GM18907 (cell line): Measurements from ENCODE around the gene ZBTB8OS.
"Not testable (repeated sequence)": the region's sequence is repeated elsewhere in the genome, so short reads cannot be mapped to it uniquely, and the experiment has no call there.

Experiments
- ATAC-seq: cut with Tn5 transposase; IDR thresholded peaks from one replicate; pipeline ENCODE4 v1.9.1; 2021; ENCODE audit warnings: mild to moderate bottlenecking, moderate library complexity; ENCODE audit not compliant: unreplicated experiment

ZBTB8OS gene

DNA sequence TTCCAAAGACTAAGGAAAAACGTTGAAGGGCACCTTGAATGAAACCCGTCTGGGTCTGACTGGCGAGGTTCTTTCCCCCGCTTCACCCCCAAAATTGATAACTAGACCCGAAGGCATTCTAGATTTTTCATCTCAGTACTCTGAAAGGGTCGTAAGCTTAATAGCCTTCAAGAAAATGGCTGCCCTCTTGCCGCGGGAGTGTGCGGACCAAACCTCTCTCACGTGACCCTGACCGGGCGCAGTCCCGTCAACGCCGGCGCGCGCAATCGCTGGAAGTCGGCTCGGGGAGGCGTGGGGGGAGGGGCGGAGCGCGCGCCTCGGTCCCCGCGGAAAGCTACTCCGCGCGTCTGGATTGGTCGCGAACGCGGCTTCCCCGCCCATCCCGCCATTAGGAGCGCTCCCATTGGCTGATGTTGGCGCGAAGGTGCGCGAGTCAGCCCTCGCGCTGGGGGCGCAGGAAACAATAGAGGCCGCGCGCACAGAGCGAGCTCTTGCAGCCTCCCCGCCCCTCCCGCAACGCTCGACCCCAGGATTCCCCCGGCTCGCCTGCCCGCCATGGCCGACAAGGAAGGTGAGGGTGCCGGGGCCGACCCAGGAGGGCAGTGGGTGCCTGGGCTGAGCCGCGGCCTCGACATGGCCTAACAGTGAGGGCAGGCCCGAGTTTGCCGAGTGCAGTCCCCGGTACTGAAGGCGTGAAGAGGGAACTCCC lies 556 bp upstream of the ZBTB8OS start, which contains the start of gene RBBP4:
Gene RBBP4 (plus strand): TSS at position 457 of the 709 bp plus-strand sequence. CDS start 99 bp downstream, at position 556.
- peak; percentile 86 for ATAC-seq

DNA sequence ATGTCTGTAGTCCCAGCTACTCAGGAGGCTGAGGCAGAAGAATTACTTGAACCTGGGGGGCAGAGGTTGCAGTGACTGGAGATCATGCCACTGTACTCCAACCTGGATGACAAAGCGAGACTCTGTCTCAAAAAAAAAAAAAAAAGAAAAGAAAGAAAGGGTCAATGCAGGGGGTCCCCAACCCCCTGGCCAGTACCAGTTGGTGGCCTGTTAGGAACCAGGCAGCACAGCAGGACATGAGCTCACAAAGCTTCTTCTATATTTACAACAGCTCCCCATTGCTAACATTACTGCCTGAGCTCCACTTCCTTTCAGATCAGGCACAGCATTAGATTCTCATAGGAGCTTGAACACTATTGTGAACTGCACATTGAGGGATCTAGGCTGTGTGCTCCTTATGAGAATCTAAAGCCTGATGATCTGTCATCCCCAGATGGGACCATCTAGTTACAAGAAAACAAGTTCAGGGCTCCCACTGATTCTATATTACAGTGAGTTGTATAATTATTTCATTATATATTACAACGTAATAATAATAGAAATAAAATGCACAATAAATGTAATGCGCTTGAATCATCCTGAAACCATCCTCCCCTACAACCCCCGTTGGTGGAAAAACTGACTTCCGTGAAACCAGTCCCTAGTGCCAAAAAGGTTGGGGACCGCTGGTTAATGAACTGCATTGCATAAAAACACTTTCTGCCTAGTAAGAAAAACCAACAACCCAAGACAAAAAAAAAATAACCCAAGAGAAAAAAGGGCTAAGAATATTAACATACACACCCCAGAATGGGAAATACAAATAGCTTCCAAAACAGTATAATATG lies 2.8 kb downstream of the ZBTB8OS start:
- no peak for ATAC-seq

DNA sequence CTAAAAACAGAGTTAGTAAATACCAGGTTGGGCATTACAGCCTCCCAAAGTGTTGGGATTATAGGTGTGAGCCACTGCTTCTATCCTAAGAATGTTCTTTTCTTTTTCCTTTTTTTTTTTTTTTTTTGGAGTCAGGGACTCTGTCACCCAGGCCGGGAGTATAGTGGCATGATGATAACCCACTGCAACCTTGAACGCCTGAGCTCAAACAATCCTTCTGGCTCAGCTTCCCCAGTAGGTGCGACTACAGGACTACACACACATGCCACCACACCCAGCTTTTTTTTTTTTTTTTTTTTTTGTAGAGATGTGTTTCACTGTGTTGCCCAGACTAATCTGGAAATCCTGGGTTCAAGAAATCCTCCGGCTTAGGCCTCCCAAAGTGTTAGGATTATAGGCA lies 5.9 kb downstream of the ZBTB8OS start:
- ATAC-seq, result no peak

DNA sequence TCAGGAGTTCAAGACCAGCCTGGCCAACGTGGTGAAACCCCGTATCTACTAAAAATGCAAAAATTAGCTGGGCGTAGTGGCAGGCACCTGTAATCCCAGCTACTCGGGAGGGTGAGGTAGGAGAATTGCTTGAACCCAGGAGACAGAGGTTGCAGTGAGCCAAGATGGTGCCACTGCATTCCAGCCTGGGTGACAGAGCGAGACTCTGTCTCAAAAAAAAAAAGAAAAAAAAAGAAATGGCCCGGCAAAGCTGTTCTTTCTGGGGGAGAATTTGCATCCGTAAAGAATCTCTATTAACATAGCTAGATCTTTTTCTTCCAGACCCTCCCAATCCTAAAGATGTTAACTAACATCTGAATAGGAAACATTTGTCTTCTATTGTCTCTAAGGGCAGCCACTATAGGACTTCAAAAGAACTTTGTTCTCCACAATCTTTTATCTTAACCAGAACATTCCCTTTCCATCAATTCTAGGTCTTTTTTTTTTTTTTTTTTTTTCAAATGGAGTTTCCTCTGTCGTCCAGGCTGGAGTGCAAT lies 8.0 kb downstream of the ZBTB8OS start:
- not testable (repeated sequence) for ATAC-seq

DNA sequence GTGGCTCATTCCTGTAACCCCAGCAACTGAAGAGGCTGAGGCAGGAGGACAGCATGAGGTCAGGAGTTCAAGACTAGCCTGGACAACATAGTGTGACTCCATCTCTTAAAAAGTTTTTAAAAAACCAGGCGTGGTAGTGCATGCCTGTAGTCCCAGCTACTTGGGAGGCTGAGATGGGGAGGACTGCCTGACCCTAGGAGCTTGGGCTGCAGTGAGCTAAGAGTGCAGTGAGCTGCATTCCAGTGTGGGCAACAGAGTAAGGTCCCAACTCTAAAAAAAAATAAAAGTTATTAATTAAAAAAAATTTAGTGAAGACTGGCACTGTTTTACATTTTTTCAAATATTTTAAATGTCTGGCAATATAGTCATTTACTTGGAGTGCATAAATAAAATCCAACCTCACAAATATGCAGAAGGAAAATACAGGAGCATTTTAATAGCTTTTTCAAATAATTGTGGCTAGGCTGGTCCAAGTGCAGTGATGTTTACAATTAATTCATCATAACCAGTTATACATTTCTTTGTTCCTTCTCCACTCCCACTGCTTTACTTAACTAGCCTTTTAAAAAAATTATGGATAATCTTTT lies 10.8 kb downstream of the ZBTB8OS start:
- ATAC-seq, result no peak

DNA sequence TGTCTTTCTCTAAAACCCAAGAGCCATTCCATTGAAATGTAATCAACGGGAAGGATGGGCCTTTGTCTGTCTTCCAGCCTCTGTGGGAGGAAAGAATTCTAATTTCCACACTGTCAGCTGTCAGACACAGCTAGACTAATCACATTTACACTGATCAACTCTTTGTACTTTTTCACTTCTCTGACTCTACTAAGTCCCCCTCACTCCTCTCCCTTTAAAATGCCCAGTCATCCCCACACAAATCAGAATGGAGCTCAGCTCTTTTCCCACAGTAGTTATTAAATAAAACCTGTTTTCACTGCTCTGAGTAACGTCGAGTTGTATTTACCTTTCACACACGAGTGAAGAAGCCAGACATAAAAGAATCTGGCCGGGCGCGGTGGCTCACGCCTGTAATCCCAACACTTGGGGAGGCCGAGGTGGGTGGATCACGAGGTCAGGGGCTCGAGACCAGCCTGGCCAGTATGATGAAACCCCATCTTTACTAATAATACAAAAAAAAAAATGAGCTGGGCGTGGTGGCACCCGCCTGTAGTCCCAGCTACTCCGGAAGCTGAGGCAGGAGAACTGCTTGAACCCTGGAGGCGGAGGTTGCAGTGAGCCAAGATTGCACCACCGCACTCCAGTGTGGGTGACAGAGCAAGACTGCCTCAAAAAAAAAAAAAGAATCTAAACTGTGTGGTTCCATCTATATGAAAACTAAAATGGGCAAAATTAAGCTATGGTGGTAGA lies 13.3 kb downstream of the ZBTB8OS start:
- ATAC-seq, result no peak

DNA sequence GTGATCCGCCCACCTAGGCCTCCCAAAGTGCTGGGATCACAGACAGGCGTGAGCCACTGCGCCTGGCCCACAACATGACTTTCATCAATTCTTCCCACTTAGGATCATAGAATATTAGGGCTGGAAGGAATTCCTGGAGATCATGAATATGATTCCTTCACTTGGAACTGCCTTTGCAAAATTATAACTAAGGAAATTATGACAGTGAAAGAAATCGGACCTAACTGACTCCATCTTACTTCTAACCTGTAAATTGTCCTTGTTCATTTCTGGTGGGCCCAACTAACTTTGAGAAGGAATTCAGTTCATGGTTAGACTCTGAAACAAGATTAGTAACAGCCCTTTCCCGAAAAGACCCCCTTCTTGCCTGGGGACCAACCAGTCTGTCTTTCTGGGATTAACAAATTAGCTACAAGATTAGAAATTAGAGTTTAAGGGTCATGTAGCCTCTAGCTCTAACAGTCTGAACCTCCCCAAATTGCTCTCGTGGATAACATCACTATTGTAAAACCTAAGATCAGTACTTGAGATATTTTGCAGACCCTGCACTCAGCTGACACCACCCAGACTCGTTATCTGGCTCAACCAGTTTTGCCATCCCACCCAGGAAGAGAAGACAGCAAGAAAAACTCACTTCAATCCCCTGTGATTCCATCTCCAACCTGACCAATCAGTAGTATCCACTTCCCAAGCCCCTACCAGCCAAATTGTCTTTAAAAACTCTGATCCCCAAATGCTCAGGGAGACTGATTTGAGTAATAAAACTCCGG lies 14.7 kb downstream of the ZBTB8OS start:
- no peak for ATAC-seq

DNA sequence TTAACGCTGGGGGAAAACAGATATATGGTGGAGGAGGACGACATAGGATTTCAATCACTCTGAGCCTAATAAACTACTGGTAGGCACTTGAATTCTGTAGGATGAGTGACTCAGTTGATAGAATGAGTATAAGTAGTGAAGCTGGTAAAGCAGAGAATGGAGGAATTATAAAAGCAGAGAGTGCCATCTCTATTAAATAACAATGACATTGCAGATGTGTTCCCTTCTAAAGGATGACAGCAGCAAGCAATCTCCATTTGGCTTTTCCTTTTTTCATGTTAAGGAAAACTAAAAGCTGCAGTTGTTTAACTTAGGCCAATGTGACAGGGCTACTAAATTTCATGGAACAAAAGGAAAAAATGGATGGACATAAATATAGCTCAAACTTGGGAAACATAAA lies 17.5 kb downstream of the ZBTB8OS start:
- no peak for ATAC-seq

DNA sequence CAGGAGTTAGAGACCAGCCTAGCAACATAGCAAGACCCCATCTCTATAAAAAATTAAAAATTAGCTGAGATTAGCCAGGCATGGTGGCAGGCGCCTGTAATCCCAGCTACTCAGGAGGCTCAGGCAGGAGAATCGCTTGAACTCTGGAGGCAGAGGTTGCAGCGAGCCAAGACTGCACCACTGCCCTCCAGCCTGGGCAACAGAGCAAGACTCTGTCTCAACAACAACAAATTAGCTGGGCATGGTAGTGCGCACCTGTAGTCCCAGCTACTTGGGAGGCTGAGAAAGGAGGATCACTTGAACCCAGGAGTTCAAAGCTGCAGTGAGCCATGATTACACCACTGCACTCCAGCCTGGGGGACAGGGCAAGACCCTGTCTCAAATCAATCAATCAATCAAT lies 20.2 kb downstream of the ZBTB8OS start:
- not testable (repeated sequence) for ATAC-seq

DNA sequence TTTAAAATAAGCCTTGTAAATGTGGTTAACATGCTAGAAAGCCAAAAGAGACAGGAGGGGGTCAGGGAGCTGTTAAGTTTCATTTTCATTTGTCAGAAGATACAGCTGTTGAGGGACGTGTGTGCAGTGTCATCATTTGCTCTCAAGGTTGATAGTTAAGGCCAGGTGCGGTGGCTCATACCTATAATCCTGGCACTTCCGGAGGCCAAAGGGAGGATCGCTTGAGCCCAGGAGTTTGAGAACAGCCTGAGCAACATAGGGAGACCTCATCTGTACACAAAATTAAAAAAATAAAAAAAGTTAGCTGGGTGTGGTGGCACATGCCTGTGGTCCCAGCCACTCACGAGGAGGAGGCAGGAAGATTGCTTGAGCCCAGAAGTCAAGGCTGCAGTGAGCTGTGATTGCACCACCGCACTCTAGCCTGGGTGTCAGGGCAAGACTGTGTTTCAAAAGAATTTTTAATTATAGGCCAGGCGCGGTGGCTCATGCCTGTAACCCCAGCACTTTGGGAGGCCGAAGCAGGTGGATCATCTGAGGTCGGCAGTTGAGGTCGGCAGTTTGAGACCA lies 22.7 kb downstream of the ZBTB8OS start:
- ATAC-seq, result peak; percentile 74

DNA sequence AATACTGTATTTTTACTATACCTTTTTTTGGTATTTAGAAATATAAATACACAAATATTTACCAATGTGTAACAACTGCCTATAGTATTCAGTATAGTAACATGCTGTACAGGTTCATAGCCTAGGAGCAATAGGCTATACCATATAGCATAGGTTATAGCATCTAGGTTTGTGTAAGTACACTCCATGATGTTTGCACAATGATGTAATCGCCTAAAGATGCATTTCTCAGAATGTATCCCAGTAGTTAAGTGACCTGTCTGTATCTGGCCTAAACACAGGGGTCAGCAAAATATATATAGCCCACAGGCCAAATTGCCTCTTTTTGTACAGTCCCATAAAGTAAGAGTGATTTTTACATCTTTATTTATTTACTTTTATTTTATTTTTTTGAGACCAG lies 24.2 kb downstream of the ZBTB8OS start:
- no peak for ATAC-seq

DNA sequence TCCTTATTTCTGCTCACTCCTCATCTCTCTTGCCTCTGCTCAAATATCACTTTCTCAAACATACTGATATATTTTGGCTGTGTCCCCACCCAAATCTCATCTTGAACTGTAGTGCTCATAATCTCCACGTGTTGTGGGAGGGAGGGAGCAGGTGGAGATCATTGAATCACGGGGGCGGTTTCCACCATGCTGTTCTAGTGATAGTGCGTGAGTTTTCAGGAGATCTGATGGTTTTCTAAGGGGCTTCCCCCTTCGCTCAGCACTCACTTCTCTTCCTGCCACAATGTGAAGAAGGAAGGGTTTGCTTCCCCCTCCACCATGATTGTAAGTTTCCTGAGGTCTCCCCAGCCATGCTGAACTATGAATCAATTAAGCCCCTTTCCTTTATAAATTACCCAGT lies 26.6 kb downstream of the ZBTB8OS start:
- no peak for ATAC-seq

DNA sequence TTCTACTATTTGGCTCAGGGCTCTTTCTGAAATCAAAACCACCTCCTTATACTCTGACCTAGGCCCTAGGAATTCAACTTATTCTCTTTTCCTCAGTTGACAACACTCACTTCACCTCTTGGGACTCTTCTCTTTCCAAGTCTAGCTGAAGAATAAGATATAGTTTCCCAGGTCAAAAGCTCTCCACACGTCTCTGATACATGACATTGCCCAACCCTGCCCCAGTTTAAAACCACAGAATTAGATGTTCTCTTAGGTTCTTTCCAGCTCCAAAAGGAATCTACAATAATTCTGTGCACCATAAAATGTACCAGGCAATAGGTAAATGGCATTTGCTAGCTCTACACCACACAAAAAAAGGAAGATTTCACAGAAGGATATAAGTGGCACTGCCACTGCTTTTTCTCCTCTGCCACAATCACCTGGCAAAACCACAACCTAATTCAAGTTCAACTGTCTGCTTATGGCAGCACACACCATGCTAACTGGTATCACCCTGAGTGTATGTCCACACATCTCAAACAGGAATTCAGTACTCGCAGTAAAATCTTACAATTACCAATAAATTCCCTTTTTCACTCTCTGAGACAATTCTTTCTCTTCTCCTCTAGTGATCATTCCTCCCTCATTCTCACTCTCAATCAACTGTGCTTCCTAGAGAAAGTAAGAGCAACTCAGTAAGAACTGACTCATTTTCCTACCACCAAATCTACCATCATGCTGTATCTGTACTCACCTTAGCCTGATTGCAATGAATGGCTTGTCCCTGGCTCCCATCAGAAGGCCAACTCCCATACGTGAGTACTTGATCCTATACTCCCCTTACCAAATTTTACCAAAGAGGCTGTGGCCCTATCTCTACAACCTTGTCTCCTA lies 27.3 kb downstream of the ZBTB8OS start:
- ATAC-seq, result no peak

DNA sequence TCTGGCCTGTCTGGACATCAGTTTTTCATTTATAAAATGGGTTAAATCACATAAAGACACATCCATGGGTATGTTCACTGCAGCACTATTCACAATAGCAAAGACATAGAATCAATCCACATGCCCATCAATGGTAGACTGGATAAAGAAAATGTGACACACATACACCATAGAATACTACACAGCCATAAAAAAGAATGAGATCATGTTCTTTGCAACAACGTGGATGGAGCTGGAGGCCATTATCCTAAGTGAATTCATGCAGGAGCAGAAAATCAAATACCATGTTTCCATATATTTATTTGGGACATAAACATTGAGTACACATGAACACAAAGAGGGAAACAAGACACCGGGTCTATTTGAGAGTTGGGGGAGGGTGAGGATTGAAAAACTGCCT lies 28.1 kb downstream of the ZBTB8OS start:
- no peak for ATAC-seq

DNA sequence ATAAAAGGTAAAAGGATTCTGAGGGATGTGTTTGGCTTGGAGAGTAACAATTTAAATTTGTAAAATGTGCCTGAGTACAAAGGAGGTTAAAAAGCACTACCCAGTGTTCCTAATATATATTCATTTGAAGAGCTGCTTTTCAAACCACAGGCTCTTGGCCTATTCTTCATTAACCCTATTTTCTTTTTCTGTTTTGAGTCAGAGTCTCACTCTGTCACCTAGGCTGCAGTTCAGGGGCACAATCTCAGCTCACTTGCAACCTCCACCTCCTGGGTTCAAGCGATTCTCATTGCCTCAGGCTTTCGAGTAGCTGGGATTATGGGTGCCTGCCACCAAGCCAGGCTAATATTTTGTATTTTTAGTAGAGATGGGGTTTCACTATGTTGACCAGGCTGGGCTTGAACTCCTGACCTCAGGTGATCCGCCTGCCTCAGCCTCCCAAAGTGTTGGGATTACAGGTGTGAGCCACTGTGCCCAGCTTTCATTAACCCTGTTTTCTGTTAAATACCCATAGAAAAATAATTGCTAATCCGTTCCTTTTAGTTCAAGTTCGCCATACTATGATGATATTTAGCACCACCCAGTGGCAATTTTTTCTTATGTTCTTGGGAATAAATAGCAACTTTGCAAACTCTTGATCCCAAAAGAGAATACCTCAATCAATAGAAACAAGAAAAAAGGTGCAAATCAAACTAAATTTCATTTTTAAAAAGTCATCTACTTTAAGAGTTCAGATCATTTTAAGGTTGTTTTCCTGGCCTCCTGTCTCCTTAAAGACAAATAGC lies 30.5 kb downstream of the ZBTB8OS start:
- peak; percentile 74 for ATAC-seq

DNA sequence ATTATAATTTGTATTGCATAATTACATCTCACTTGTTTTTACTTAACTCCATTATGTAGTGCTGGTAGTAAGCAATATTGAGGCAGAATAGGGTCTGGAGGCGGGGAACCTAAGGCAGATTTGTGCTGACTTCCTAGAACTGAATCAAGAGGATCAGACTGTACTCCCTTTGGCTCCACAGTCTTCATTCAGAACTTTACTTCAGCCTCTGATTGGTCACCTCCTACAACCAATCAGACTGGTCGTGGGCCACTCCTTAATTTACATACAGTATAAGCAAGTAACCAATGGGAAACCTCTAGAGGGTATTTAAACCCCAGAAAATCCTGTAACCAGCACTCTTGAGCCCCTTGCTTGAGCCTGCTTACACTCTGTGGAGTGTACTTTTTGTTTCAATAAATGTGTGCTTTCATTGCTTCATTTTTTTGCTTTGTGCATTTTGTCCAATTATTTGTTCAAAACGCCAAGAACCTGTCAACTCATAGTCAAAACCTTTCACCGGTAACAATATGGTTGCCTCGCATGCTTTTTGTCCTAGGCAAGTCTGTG lies 31.6 kb downstream of the ZBTB8OS start:
- ATAC-seq, result no peak

DNA sequence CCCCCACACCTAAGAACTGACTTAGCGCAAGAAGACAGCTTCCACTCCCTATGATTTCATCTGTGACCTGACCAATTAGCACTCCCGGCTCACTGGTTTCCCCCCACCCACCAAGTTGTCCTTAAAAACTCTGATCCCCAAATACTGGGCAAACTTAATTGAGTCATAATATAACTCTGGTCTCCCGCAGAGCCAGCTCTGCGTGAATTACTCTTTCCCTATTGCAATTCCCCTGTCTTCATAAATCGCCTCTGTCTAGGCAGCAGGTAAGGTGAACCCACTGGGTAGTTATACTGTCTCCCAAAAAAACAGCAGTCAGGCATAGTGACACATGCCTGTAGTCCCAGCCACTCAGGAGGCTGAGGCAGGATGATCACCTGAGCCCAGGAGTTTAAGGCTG lies 36.9 kb downstream of the ZBTB8OS start:
- ATAC-seq, result no peak
